CD4-positive, alpha-beta T cell (primary cell): Measurements from ENCODE around the gene DNAJC16. TPM values are rescaled to one million over a fixed set of nuclear protein-coding genes. Genes with fewer than 3 reads are reported as not detected.

Experiments
- ATAC-seq: fragments of 200-7000 bp; cut with Tn5 transposase; one replicate; pipeline ENCODE4 v1.10.0; 2022; ENCODE audit warnings: mild to moderate bottlenecking; ENCODE audit not compliant: poor library complexity
- CTCF ChIA-PET: fragments of 350-600 bp; sonication (Branson Sonifier 250); formaldehyde crosslinking; loops from one replicate; lab custom pipeline; 2021; ENCODE audit warnings: antibody characterized with exemption, inconsistent platforms; lab: Charles Lee
- POLR2A ChIA-PET: fragments of 350-600 bp; sonication (Branson Sonifier 250); formaldehyde crosslinking; loops from one replicate; lab custom pipeline; 2021; ENCODE audit warnings: antibody characterized with exemption, inconsistent platforms; lab: Charles Lee
- DNase-seq, 14 experiments: peaks; one replicate each; pipeline ENCODE4 v3.0.0-alpha.2; 2013 to 2020; ENCODE audit warnings: mixed read lengths in 2 of 14
- H3K27ac ChIP-seq, 2 donors: one replicate each; pipeline versions ENCODE4 v1.5.1 to v1.7.0; 2013; ENCODE audit warnings: low read length in 2 of 2, low read depth in 1 of 2, mild to moderate bottlenecking in 1 of 2
- H3K27me3 ChIP-seq, 2 experiments: 1 replicate in 1 of 2; 2 replicates in 1 of 2; pipeline versions ENCODE4 v1.6.1 to v1.7.0; 2013; ENCODE audit warnings: low read length in 2 of 2, control low read depth in 1 of 2, mild to moderate bottlenecking in 1 of 2, moderate library complexity in 1 of 2; ENCODE audit not compliant: insufficient read depth in 2 of 2, control insufficient read depth in 1 of 2
- H3K36me3 ChIP-seq: one replicate; pipeline ENCODE4 v1.6.1; 2013; ENCODE audit warnings: low read length, control low read depth; ENCODE audit not compliant: insufficient read depth
- H3K4me1 ChIP-seq: one replicate; pipeline ENCODE4 v1.6.1; 2013; ENCODE audit warnings: low read length, control low read depth; ENCODE audit not compliant: insufficient read depth
- H3K4me3 ChIP-seq: one replicate; pipeline ENCODE4 v1.5.1; 2013; ENCODE audit warnings: mild to moderate bottlenecking, low read length, moderate library complexity
- H3K9me3 ChIP-seq, 2 experiments: 1 replicate in 1 of 2; 2 replicates in 1 of 2; pipeline versions ENCODE4 v1.6.1 to v1.7.0; 2013; ENCODE audit warnings: low read length in 2 of 2, mild to moderate bottlenecking in 2 of 2, control low read depth in 1 of 2, moderate library complexity in 1 of 2; ENCODE audit not compliant: control insufficient read depth in 1 of 2, insufficient read depth in 1 of 2
- H3K27ac Mint-ChIP-seq: one replicate; pipeline ENCODE4 v1.8.0; 2020; ENCODE audit warnings: mixed read lengths
- H3K27me3 Mint-ChIP-seq: one replicate; pipeline ENCODE4 v1.8.0; 2021; ENCODE audit warnings: mixed read lengths
- H3K36me3 Mint-ChIP-seq: one replicate; pipeline ENCODE4 v1.8.0; 2021; ENCODE audit warnings: low read depth, mixed read lengths
- H3K4me1 Mint-ChIP-seq: one replicate; pipeline ENCODE4 v1.8.0; 2021; ENCODE audit warnings: low read depth, mixed read lengths
- H3K4me3 Mint-ChIP-seq: one replicate; pipeline ENCODE4 v1.8.0; 2020; ENCODE audit warnings: mild to moderate bottlenecking, mixed read lengths
- H3K9me3 Mint-ChIP-seq: one replicate; pipeline ENCODE4 v1.8.0; 2020; ENCODE audit warnings: mixed read lengths
- CTCF ChIP-seq: fragments of 200-600 bp; IDR thresholded peaks from one replicate; pipeline ENCODE4 v1.8.0; 2022; ENCODE audit warnings: antibody characterized with exemption, mild to moderate bottlenecking
- intact Hi-C, 2 experiments: fragments of 100-400 bp; cut with DNase I in 1 of 2; cut with micrococcal nuclease in 1 of 2; formaldehyde crosslinking; loops; one replicate each; pipeline versions ENCODE4 v1.15.1 to v1.9.0; 2023 to 2025; cut with DNase I, micrococcal nuclease
- total RNA-seq, 174 experiments: library from RNA in 2 of 174; stranded (reverse) in 2 of 174; gene quantifications; one replicate each; pipeline ENCODE4 v1.2.3 and lab custom pipeline; 2021 to 2026

Gene DNAJC16
- total RNA-seq, 2 experiments from 2014 or later = 8.2 to 10.4 TPM

- CTCF ChIA-PET = no interaction called here
- peak overlapping the region; percentile 21 for H3K27ac Mint-ChIP-seq
Measured at GRCh38 chr1:15550573-15550972, 23.9 kb downstream of the DNAJC16 start.

GRCh38 chr1:15557008-15557407 is 30.4 kb downstream of the DNAJC16 start:
- Mint-ChIP-seq H3K4me1 (no peaks in the 10 kb centered on the region), H3K27ac (no peak overlapping the region), H3K4me3 (no peak overlapping the region), H3K36me3 (peaks cover 36% of the 10 kb centered on the region), H3K27me3 (no peaks in the 10 kb centered on the region), H3K9me3 (no peaks in the 10 kb centered on the region)
- intact Hi-C loops = no loop called here
- POLR2A ChIA-PET = interaction anchor here (1.6 kb wide), 1 partner anchor 46 kb away, joined by 4 read pairs; no protein-coding TSS in a partner anchor
- CTCF ChIA-PET = no interaction called here
- no peak for TF ChIP-seq CTCF
- no peak for DNase-seq
- no peak overlapping the region for H3K4me3 ChIP-seq
- H3K27ac ChIP-seq = no peak overlapping the region
- no peaks in the 10 kb centered on the region for H3K27me3 ChIP-seq
- H3K4me1 ChIP-seq = no peaks in the 10 kb centered on the region
- no peaks in the 10 kb centered on the region for H3K9me3 ChIP-seq
- ATAC-seq = no peak
- peaks cover 29% of the 10 kb centered on the region for H3K36me3 ChIP-seq

More at GRCh38 chr1:15550573-15550972, 23.9 kb downstream of the DNAJC16 start:
- Mint-ChIP-seq H3K4me1 (peaks cover 4% of the 10 kb centered on the region), H3K36me3 (peaks cover 53% of the 10 kb centered on the region), H3K9me3 (no peaks in the 10 kb centered on the region), H3K4me3 (no peak overlapping the region), H3K27me3 (no peaks in the 10 kb centered on the region)
- Histone ChIP-seq H3K27me3 (no peaks in the 10 kb centered on the region), H3K9me3 (no peaks in the 10 kb centered on the region), H3K4me3 (no peak overlapping the region), H3K4me1 (no peaks in the 10 kb centered on the region), H3K36me3 (peaks cover 46% of the 10 kb centered on the region), H3K27ac (no peak overlapping the region)
- ATAC-seq (no peak), DNase-seq (no peak)
- TF ChIP-seq CTCF = no peak
- intact Hi-C loops = no loop called here
- POLR2A ChIA-PET = no interaction called here

GRCh38 chr1:15557594-15557993 is 30.9 kb downstream of the DNAJC16 start:
- Mint-ChIP-seq H3K27ac (no peak overlapping the region), H3K9me3 (no peaks in the 10 kb centered on the region), H3K36me3 (peaks cover 42% of the 10 kb centered on the region), H3K4me1 (no peaks in the 10 kb centered on the region), H3K4me3 (no peak overlapping the region), H3K27me3 (no peaks in the 10 kb centered on the region)
- ChIA-PET POLR2A (interaction anchor here (1.6 kb wide), 1 partner anchor 46 kb away, joined by 4 read pairs; no protein-coding TSS in a partner anchor), CTCF (no interaction called here)
- Histone ChIP-seq H3K36me3 (peaks cover 35% of the 10 kb centered on the region), H3K27me3 (no peaks in the 10 kb centered on the region), H3K9me3 (no peaks in the 10 kb centered on the region), H3K4me3 (no peak overlapping the region), H3K4me1 (no peaks in the 10 kb centered on the region), H3K27ac (no peak overlapping the region)
- ATAC-seq (no peak), DNase-seq (no peak)
- TF ChIP-seq CTCF = no peak
- intact Hi-C loops = no loop called here
